GM21723 (cell line): Measurements from ENCODE around the gene CAPSL.
"Not testable (repeated sequence)": the region's sequence is repeated elsewhere in the genome, so short reads cannot be mapped to it uniquely, and the experiment has no call there.

Experiments
- ATAC-seq: cut with Tn5 transposase; IDR thresholded peaks from one replicate; pipeline ENCODE4 v1.9.1; 2021; ENCODE audit warnings: mild to moderate bottlenecking, moderate library complexity; ENCODE audit not compliant: unreplicated experiment

Gene CAPSL

GRCh38 chr5:35908228-35908627, 30.2 kb downstream of the CAPSL start:
- no peak for ATAC-seq

- ATAC-seq, result peak; percentile 74
Observed at GRCh38 chr5:35904443-35905132, 33.8 kb downstream of the CAPSL start.

GRCh38 chr5:35903631-35904203, 34.7 kb downstream of the CAPSL start:
- no peak for ATAC-seq

GRCh38 chr5:35902046-35902672, 36.3 kb downstream of the CAPSL start:
- peak; percentile 59 for ATAC-seq

- ATAC-seq, result no peak
Observed at GRCh38 chr5:35900972-35901695, 37.3 kb downstream of the CAPSL start.

GRCh38 chr5:35899800-35900199, 38.6 kb downstream of the CAPSL start:
- no peak for ATAC-seq

- ATAC-seq, result no peak
Observed at GRCh38 chr5:35898952-35899660, 39.3 kb downstream of the CAPSL start.

GRCh38 chr5:35894131-35894530, 44.3 kb downstream of the CAPSL start:
- no peak for ATAC-seq

- not testable (repeated sequence) for ATAC-seq
Observed at GRCh38 chr5:35892799-35893198, 45.6 kb downstream of the CAPSL start.

- ATAC-seq, result no peak
Observed at GRCh38 chr5:35890021-35891020, 48.1 kb downstream of the CAPSL start.

GRCh38 chr5:35887321-35888100, 50.9 kb downstream of the CAPSL start:
- no peak for ATAC-seq

- no peak for ATAC-seq
Observed at GRCh38 chr5:35886381-35886780, 52.0 kb downstream of the CAPSL start.

- peak; percentile 34 for ATAC-seq
Observed at GRCh38 chr5:35884773-35885172, 53.6 kb downstream of the CAPSL start.

GRCh38 chr5:35884191-35884769, 54.1 kb downstream of the CAPSL start:
- peak; percentile 84 for ATAC-seq

GRCh38 chr5:35881758-35882157, 56.7 kb downstream of the CAPSL start:
- no peak for ATAC-seq

- no peak for ATAC-seq
Observed at GRCh38 chr5:35880156-35880555, 58.3 kb downstream of the CAPSL start.

- no peak for ATAC-seq
Observed at GRCh38 chr5:35879649-35880048, 58.8 kb downstream of the CAPSL start.

- no peak for ATAC-seq
Observed at GRCh38 chr5:35879096-35879495, 59.3 kb downstream of the CAPSL start.

- no peak for ATAC-seq
Observed at GRCh38 chr5:35878079-35878478, 60.3 kb downstream of the CAPSL start.
